SKM-1 treated with dmso at 0.1 percent for 144 hours (cell line): Measurements from ENCODE around the gene ARSD.
"Not testable (repeated sequence)": the region's sequence is repeated elsewhere in the genome, so short reads cannot be mapped to it uniquely, and the experiment has no call there.

Source experiments
- DNase-seq: peaks from one replicate; lab custom pipeline; 2025; ENCODE audit not compliant: unreplicated experiment; lab: John Stamatoyannopoulos, UW

Gene ARSD

DNA sequence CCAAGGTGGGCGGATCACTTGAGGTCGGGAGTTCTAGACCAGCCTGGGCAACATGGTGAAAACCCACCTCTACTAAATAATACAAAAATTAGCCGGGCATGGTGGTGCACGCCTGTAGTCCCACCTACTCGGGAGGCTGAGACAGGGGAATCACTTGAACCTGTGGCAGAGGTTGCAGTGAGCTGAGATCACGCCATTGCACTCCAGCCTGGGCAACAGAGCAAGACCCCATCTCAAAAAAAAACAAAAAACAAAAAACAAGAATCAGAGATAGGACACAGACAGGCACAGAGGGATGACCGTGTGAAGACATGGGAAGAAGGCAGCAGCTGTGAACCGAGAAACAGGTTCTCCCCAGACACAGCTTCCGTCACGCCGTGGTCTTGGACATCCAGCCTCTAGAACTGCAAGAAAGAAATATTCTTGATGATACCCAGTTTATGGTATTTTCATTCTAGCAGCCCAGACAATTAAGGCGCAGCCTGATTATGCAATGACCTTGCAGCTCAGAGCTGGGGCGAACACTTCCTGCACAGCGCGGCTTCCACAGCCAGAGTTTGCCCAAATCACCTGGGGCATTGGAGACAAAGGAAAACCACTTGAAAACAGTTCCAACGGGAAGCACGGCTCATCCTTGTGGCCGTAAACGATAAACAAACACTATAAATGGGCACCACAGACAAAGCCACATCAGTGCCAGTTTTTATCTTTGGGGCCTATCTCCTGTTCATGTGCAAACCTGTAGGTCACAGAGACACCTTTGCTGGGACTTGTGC is 4.2 kb upstream of the ARSD start:
- DNase-seq: no peak

GRCh38 chrX:2931612-2932011 is 2.5 kb upstream of the ARSD start:
- no peak for DNase-seq

- DNase-seq: no peak
These were observed 2.0 kb upstream of the ARSD start for GRCh38 chrX:2931155-2931554.

GRCh38 chrX:2928191-2928582 is 952 bp downstream of the ARSD start:
- DNase-seq: no peak

DNA sequence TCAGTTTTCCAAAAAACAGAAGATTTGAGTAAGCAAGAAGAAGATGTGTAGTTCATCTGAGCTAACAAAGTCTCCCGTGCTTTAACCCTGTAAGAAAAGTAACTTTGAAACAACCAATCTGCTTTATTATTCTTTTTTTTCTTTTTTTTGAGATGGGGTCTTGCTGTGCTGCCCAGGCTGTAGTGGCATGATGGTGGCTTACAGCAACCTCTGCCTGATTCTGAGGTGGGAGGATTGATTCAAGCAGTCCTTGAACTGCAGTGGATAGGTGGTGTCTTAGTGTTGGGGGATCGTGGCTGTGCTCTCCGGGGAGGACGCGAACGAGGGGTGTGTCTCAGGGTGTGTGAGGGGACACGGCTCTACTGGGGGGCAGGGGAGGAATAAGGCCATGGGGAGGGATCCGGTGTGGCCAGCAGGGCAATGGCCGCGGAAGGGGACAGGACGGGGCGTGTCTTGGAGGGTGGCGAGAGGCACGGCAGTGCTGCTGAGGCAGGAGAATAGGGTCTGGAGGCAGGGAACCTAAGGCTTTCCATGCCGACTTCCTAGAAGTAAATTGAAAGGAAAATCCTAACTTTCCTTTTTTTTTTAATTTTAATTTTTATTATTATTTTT is 2.4 kb downstream of the ARSD start:
- no peak for DNase-seq

DNA sequence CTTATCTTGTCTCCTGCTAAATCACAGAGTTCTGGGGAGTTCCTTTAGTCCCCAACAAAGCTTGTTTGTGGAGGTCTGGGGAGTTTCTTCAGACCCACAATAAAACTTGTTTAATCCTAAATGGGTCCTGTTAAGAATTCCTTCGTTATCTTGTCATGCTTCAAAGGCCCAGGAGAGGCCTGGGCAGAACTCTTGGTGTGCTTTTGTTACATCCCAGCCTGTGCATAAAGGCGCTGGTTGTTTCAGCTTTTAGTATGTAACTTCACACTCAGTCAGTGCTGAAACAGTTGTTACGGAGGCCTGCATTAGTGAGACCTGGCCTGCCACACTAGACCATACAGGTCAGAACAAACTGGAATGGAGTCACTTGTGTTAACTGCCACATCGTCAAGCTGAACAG is 2.9 kb downstream of the ARSD start:
- not testable (repeated sequence) for DNase-seq

DNA sequence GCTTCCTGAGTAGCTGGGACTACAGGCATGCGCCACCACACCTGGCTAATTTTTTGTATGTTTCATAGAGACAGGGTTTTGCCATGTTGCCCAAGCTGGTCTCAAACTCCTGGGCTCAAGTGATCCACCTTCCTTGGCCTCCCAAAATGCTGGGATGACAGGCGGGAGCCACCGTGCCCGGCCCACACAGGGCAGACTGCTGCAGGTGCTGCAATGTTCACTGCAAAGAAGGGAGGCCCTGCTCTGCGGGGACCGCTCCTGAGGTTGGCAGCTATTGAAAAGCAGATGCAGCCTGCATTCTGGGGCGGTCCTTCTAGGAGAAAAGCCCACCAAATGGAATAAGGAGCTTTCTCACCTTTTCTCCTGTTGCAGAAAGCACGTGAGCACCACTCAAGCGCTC is 5.0 kb downstream of the ARSD start:
- DNase-seq: no peak

- no peak for DNase-seq
These were observed 7.4 kb downstream of the ARSD start for GRCh38 chrX:2921750-2922149.

DNA sequence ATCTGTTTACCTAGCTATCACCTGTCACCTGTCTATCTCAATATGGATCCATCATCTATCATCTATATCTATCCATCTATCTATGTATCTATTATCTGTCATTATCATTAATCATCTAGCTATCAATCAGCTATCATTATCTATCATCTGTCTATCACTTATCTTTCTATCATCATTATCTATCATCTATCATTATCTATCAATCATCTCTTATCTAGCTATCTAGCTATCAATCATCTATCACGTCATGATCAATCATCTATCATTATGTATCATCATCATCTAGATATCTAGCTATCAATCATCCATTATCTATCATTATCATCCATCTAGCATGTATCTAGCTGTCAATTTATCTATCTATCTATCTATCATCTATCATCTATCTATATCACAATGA is 7.9 kb downstream of the ARSD start:
- no peak for DNase-seq

DNA sequence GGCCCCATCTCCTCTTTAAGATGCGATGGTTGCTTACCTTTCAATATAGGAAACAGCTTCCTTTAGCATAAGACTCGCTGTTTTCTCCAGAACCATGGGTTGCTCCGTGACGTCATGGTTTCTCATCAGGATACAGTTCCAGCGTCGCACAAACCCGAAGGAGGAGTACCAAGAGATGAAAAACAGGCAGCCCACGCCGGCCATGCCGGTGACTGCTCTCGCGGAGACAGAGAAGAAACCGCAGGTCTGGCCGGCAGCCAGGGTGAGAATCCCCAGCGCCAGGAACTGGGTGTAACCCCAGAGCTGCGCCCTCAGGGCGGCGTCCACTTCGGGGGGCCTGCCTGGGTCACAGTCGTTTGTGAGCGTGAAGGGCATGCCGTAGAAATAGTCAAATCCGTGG is 11.4 kb downstream of the ARSD start:
- DNase-seq: no peak

- no peak for DNase-seq
These were observed 16.0 kb downstream of the ARSD start for GRCh38 chrX:2913118-2913517.

DNA sequence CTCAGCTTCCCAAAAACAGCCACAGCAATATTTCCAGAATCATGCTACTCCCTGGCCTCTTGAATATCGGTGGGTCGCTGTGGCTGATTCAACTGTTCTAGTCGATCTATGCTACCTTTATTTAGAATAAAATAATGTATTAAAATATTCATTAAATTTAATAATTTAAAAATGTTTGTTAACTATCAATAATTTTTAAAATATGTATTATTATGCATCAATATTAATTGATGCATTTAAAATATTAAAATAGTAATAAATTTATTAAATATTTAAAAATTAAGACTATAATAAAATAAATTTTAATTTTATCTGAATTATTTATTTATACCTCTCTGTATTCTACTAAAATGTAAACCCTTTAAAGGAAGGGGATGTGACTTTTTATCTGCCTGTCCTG is 19.0 kb downstream of the ARSD start:
- DNase-seq: no peak

- DNase-seq: no peak
These were observed 20.9 kb downstream of the ARSD start for GRCh38 chrX:2908125-2908685.

DNA sequence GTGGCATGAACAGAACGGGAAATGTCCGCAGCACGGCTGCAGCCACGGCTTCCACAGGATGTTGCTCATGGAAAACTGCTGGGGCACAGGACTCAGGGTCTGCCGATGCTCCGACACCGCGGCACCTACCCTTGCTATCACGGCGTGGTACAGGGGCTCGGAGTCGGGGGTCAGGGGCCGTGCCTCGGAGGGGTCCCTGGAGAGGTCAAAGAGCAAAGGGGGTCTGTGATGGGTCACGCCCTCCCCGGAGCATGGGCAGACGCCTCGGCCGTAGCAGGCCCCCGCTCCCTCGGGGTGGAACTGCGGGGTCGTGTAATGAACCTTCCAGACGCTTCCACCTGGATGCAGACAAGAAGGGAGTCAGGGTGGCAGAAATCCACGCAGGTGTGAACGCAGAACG is 21.8 kb downstream of the ARSD start:
- DNase-seq: no peak

DNA sequence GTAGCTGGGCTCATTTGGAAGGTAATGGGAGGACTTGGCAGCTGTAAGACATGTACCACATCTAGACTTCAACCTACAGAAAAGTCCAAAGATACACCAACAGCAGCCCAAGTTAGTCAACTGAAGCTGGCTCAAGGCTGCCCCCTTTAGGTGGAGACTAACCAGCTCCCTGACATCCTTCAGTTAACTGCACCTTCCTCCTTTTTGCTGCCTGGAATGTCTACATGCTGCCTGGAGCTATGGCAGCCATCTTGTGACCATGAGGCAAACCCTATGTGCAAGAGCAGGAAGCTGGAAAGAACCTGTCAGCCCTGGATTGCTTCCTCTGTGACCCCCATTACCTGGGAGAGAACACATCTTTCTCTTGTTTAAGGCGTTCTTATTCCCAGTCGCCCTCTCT is 25.8 kb downstream of the ARSD start:
- DNase-seq: no peak

DNA sequence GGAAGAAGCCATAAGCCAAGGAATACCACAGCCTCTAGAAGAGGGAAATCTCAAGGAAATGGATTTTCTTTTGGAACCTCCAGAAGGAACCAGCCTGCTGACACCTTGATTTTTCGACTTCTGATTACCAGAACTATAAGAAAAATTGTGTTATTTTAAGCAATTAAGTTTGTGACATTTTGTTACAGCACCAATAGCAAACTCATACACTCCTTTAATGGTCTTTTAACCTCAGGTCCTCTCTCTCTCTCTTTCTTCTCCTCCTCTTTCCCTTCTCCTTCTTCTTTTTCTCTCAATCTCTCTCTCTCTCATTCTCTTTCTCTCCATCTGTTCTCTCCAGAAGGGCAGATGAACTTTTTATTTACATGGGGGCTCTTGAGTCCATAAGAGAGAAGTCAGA is 26.3 kb downstream of the ARSD start:
- DNase-seq: no peak

- DNase-seq: no peak
These were observed 27.6 kb downstream of the ARSD start for GRCh38 chrX:2901367-2902036.

GRCh38 chrX:2898846-2899512 is 30.2 kb downstream of the ARSD start:
- DNase-seq: no peak

- DNase-seq: peak; percentile 46
These were observed 31.2 kb downstream of the ARSD start for GRCh38 chrX:2897690-2898623.

- no peak for DNase-seq
These were observed 31.8 kb downstream of the ARSD start for GRCh38 chrX:2897311-2897689.
